ENCODE results near the gene NECTIN4.

The NECTIN4 gene

DNA sequence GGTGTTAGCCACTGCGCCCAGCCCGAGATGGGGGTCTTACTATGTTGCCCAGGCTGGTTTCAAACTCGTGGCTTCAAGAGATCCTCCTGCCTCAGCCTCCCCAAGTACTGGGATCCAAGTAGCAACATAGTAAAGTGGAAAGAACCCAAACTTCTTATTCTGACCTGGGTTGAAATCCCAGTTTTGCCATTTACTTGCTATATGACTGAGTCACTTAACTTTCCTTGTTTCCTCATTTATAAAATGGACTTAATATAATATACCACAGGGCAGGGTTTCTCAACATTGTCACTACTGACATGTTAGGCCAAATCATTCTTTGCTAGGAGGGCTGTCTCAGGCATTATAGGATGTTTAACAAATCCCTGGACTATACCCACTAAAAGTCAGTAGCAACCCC lies 21.8 kb upstream of the NECTIN4 start:
- DNase-seq: no peak

DNA sequence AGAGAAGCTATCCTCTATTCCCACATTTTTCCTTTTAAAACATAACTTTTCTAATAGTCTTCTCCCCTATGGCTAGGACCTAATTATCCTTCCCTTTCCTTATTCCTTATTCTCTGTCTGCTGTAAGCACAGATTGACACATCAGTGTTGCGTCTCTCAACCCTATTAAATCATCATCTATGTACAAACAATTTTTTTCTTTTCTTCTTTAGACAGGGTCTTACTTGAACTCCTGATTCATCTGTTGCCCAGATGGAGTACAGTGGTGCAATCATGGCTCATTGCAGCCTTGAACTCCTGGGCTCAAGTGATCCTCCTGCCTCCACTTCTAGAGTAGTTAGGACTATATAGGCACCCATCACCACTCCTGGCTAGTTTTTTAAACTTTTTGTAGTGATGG lies 17.1 kb upstream of the NECTIN4 start:
- DNase-seq: no peak

DNA sequence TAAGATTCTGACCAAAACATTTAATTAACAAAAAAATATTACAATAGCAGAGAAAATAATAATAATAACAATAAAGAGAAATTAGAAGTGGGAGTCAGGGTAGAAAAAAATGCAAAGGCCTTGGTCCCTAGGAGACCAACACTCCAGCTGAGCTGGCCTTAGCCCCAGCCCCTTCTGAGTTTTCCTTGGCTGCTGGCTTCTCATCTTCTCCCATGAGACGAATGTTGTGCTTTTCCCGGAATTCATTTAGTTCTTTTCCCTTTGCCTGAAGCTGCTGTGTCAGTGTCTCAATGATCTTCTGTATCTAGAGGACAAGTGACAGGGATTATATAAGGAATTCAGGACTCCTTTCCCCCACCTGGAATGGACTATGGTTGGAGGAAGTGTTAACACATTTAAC lies 11.2 kb upstream of the NECTIN4 start:
- DNase-seq: no peak

DNA sequence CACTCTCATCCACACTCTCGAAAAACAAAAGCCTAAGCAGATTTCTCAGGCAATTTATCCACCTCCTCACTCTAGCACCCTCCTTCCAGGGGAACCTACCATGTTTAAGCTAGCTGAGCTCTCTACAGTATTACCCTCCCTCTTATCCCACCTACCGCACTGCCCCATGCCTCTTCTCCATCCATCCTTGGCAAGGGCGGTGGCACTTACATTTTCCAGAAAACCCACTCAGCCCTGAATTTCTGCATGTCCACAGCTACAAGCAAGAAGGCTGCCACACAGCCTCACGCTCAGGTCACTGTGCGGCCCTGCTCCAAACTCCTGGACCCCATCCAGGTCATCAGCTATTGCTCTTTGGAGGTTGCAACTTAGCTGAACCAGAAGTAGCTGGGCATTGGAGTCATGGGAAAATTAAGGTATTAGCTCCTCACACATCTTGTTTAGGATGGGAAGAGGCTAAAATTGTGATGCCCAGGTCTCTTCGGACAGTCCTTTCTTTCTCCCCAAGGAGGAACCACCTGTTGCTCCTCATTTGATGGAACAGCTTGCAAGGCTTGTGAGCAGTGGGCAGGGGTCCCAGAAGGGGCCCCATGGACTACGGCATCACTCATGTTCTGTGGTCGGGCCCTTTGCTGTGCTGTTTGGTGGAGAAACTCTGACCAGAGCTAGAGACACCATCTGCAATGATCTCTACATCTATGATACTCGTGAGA lies 9.9 kb upstream of the NECTIN4 start:
- no peak for DNase-seq

DNA sequence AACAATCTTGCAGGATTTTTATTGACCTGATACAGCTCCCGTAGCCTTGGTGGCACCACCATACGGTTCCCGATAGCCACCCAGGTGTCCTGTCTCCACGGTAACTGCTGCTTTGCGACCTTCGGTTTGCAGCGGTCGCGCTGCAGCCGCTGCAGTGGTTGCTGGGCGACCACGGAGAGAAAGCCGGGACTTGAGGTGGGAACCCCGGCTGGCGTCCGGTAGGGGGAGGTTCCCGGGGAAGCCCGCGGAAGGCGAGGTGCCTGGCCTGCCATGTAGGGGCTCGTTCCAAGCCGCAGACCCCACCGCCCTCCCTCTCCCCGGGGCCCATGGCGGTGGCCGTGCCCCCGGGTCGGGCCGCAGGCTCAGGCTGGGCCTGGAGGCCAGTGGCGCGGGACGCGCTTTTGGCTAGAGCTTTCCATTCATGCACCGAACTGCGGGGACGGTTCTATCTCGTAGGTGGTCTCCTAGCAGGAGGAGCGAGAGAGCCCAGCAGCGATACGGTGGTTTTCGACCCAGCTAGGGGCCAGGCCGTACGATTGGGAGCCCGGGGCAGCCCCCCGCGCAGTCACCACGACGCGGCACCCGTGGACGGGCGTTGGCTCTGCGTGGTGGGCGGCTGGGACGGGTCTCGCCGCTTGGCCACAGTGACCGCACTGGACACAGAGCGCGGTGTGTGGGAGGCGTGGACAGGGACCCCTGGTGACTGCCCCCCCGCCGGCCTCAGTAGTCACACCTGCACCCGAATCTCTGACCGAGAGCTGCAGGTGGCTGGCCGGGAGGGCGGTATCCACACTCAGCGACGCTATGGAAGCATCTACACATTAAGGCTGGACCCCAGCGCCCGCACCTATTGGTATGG lies 9.1 kb upstream of the NECTIN4 start, which contains the start of gene KLHDC9:
Gene KLHDC9 (plus strand): TSS at position 152 of the 859 bp plus-strand sequence. CDS start 175 bp downstream, at position 327.
- DNase-seq: peak; percentile 69

DNA sequence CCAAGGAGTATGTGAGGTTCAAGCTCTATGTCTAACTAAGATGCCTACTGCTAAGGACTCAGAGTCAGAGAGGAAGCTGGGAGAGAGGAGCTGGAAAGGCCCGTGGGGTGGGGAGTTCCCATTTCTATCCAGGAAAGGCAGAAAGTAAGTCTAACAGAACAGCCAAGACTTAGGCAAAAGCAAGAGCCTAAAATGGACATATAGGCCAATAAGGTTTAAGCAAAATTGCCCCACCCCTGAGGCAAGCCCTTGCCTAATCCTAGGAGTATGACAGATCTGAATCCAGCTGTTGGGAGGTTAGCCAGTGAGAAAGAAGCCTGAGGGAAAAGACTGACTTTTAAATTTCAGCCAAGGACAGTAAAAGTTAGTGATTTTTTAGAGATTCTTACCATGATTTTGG lies 7.2 kb upstream of the NECTIN4 start:
- DNase-seq: no peak

DNA sequence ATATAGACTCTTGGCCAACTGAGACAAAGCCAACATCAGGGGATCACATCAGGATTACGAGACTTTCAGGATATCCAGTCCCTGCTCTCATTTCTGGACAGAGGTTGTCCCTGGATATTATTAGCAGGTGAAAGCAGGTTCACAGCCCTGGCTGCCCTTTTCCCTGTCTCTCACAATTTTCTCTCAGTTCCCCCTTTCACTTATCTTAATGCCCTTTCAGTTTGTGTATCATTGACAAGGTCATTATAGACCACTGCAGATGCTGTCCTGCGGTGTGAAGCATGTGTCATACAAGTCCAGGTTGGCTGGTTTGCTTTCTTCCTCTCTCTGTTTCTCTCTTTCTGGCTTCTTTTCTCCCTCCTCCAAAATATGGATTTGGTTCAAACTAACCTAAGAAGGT lies 6.7 kb upstream of the NECTIN4 start:
- DNase-seq: no peak

DNA sequence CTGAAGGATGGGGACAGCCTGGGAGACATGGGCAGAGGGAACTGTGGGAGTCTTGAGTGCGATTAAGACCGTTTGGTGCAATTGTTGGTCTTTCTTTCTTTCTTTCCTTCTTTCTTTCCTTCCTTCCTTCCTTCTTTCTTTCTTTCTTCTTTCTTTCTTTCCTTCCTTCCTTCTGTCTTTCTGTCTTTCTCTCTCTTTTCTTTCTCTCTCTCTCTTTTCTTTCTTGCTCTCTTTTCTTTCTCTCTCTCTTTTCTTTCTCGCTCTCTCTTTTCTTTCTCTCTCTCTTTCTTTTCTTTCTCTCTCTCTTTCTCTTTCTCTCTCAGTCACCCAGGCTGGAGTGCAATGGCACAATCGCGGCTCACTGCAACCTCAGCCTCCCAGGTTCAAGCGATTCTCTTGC lies 5.9 kb upstream of the NECTIN4 start:
- no peak for DNase-seq

DNA sequence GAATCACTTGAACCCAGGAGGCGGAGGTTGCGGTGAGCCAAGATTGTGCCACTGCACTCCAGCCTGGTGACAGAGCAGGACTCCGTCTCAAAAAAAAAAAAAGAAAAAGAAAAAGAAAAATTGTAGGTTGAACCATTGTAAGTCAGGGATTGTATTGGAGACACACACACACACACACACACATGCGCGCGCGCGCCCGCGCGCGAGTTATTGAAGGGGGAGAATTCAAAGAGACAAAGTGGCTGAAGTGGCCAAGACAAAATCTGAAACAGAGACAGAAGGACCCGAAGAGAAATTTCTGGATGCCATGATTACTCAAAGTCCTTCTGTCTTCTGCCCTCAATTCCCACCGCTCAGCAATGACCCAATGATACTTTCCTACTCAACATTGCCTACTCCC lies 5.1 kb upstream of the NECTIN4 start:
- DNase-seq: no peak

DNA sequence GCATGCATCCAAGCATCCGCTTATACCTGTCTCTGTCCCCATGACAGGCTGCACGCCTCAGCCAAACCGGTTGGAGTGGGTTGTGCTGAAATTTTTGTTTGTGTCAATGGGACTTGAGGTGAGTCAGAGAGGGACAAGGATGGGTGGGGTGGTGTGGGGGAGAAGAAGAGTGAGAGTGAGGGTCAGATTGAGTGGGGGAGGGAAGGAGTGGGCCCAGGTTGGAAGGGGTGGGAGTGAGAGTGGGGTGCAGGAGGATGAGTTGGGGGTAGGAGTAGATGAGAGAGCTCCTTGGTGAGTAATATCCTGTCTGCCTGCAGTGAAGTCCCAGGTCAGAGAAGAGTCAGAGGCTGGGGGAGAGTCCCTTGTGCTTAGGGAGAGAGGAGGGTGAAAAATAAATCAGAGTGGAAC lies 3.3 kb upstream of the NECTIN4 start:
- no peak for DNase-seq

DNA sequence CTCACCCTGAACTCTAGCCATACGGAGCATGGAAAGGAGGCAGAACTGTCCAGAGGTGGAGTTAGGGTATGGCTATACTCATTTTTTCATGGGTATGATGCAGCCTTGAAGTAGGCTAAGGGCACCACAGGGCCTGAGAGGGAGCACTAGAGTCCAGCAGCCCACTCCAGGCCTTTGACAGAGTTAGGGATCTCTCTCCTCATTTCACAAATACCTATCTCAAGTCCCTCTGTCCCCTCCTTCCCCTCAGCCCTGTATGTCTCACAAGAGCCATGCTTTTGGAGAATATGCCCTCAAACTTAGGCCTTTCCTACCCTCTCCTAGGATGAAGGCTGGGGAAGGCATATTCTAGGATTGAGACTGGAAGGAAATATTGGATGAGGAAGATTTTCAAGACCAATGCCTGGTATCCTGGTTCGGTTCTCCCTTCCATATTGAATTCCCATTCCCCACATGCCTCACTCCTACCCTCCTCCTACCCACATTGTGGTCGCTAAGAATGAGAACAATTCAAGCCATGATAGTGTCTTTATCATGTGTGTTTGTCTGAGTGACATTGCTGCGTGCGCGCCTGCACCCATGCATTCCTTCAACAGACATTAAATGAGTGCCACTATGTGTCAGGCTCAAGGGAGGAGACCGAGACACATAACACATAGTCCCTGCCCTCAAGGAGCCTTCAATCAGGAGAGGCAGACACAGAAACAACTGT lies 2.6 kb upstream of the NECTIN4 start:
- DNase-seq: no peak

DNA sequence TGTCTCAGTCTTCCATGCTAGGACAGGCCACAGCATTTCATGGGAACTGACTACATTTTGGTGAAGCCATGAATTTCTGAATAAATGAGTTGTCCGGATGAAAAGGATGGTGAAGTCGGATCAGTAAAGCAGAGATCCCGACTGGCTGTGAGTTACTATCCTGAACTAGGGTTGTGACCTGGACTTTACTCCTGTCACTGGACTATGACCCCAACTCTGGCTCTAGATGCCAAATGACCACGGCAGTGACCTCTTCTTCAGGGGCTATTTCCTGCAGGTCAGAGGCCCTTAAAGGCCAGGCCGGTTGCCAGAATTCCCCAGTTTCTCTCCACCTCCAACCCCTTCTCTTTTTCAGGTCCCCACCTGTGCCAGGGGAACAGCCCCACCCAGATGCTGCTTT lies 1.7 kb upstream of the NECTIN4 start:
- no peak for DNase-seq

DNA sequence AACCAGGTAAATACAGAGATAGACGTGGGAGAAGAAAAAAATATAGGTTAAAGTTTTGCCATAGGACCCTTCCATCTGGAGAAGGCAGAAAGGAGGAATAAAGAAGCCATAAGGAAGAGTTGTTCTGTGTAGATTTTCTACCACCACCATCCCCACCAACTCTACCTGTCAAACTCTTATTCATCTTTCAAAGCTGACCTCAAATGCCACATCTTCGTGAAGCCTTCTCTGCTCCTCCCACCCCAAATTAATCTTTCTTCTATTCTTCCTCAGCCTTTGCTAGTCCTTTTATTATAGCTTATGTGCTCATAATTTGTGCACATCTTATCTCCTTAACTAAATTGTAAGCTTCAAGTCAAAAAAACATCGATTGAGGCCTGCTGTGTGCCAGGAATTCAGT lies 1.3 kb upstream of the NECTIN4 start:
- DNase-seq: no peak

DNA sequence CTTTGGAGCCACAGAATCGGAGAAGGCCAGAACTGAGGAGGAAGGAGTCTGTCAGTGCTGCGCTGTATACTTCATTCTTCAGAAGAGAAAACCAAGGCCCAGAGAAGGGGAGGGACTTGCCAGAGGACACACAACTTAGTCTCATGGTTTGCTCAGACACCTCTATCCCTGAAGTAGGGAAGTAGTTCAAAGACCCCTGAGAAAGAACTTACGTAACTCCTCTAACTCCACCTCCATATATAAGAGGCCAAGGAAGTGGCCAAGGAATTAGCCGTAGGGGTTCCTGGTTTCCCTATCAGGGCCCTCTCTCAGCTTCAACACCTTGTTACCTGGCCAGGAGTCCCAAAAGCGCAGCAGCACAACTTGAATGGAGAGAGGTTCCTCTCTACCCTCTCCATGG lies 580 bp upstream of the NECTIN4 start:
- DNase-seq: no peak

DNA sequence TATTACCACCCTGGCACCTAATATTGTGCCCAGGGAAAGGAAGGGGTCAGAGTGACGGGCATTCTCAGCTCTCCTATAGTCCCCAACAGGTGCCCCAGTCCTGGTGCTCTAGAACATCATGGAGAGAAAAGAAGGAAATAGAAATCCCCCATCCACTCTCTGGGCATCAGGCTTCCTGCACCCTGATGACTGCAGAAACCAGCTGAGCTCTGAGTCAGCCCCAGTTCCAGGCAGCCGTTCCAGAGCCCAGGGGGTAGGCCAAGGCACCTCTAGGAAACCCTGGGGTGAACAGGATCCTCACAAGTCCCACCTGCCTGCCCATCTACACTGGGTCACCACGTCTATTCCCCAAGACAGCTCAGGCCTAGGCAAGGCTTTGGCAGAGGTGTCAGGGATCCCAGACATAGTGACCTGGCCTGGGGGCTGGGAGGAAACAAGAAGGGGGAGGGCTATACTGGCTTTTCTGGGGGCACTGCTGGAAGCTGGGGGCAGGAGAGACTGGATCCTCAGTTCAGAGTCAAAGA lies 709 bp downstream of the NECTIN4 start:
- no peak for DNase-seq

DNA sequence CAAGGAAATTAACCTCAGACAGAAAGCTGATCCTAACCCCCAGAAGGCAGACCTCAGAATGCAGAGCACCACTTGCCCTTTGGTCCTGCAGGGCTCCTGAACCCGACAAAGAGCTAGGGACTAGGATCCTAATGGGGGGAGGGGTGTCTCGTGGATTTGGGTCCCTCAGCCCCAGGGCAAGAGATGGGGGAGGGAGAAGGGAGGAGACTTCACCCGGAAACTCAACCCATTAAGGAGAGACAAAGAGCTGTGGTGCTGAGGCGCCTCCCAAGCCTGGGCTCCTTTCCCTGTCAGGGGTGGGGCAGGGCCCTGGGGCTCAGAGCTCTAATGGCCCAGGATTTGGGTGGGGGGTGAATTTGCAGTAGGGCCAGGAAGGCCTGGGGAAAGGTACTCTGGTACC lies 2.9 kb downstream of the NECTIN4 start:
- DNase-seq: no peak

DNA sequence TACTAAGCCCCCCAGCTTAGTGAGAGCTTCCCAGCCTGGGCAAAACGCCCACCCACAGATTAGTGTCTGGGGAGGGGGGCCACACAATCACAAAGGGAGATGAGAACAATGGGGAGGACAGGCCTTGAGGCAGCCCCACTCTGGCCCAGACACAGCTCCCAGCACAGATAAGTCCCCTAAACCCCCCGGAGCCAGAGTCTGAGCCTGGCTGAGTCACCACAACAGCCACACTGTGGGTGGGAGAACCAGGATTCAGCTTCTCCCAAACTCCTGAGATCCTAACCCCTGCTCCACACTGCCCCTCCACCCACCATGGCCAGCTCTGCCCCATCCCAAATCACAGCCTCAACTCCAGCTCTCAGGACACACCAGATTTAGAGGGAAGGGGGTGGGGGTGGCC lies 4.2 kb downstream of the NECTIN4 start:
- DNase-seq: no peak

DNA sequence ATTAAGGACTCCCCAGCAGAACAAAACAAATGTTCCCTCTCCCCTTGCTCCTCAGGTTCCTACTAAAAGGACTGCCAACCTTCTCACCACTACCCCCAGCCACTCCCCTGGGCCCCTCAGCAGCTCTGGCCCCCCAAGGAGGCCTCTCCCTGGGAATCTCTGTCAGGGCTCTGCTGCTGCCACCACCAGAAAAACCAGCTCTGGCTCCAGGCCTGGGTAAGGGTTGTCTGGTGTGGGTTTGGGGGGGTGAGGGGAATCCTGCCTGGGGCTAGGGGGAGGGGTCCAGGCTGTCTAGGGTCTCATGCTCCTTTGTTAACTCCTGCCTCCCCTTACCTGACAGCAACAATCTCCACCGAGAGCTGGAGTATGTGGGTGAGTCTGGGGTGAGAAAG lies 4.8 kb downstream of the NECTIN4 start:
- no peak for DNase-seq

DNA sequence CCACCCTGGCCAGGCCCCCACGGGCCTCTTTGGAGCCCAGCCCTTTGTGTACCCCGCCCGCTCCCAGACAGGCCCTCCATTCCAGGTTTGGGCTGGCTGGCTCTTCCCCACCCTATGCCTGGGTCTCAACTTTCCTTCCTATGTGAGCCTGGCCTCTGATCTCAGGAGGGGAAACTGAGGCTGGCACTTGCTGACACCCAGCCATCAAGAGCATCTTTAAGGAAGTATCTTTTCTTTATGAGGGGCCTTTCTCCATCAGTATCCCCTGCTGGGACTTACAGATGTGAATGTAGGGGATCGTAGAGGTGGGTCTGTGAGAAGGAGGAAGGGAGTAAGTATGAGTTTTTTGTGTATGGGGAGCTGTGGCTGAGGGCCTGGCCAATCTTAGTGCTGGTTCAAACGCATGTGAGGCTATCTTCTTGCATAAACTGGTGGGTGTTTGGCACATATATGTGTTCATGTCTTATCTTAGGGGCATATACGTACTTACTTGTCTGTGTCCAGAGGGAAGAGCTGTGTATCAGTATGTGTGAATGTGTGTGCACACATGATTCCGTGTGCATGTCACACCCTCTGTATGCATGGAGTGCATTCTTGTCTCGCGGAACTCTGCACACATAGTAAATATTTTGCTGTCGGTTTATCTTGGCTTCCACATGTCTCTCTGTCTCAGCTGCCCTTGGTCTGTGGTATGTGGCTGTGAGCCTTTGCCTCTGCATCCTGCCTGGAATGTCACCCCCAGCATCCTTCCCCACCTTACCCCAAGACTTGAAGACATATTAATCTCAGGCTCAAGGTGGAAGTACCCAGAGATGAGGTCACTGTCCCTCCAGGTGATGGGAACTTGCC lies 5.4 kb downstream of the NECTIN4 start:
- no peak for DNase-seq

DNA sequence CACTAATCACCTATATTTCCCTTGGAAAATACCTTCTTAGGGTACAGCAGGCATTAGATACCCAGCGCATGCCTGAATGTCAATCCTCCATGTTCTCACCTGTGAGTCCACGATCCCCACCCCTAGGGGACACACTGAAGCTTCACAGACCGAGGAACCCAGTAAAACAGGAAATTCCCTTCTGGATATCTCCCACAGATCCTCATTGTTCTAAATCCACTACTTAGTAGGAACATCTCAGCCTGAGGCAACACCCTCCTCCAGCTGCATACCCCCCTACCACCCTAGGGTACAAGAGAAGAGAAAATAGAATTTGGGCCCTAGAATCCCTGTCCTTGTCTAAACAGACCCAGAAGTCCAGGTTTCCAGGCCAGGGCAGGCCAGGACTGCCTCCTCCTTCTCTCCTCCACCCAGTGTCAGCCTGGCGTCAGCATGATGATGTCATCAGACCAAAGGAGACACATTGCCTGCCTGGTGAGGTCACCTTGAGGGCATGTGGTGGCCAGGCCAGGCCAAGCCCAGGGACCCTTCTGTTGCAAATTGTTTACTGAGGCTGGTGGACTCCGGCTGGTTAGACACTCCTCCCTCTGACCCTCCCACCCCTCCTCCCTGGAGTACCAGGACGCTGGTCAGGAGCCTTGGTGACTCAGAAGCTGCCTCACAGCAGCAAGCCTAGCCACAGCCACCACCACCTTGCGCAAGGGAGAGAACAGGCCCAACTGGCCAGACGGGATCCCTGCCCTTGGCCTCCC lies 6.2 kb downstream of the NECTIN4 start:
- no peak for DNase-seq

DNA sequence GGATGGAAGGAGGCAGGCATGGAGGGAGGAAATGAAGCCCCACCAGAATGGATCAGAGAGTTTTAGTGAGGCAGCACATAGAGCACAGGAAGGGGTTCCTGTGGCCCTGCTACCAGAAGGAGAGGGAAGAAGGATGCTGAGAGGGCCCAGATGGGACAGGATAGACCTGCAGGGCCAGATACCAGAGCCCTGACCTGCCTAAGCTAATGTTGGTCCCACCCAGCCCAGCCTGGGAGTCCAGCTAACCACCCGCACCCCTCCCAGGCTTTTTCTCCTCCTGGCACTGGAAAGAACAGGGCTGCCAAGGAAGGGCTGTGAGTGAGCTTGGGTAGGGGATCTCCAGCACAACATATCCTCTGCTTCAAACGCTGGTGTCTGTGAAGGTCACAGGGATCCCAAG lies 6.9 kb downstream of the NECTIN4 start:
- no peak for DNase-seq

DNA sequence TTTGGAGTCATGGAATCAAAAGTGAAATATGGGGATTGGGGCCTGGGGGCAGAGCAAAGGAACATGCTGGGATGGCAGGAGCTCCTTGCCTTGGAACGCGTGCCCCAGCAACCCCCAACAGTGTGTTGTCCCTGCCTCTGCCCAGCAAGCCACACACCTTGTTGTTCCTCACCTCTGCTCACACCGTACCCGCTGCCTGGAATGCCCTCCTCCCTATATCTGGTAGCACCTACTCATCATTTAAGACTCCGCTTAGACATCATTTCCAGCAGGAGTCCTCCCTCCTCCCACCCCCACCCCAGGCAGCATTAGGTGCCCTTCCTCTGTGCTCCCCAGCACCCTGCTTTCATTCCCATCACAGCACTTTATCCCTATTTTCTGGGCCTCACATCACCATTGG lies 7.8 kb downstream of the NECTIN4 start:
- DNase-seq: no peak

All from NCI-H1694 treated with DMSO at 0.1 percent for 48 hours (cell line).